K562 (cell line): Measurements from ENCODE around the gene SENP3. TPM values are rescaled to one million over a fixed set of nuclear protein-coding genes. Genes with fewer than 3 reads are reported as not detected.

Experiments used
- ARID1B ChIP-seq: fragments of 450-650 bp; IDR thresholded peaks from 2 replicates; pipeline ENCODE4 v1.6.1; 2016; ENCODE audit warnings: antibody characterized with exemption, mild to moderate bottlenecking, inconsistent platforms
- ASH1L ChIP-seq: fragments of 450-650 bp; IDR thresholded peaks from 2 replicates; pipeline ENCODE4 v1.6.1; 2018; ENCODE audit warnings: borderline replicate concordance, mild to moderate bottlenecking, low read depth; ENCODE audit not compliant: partially characterized antibody
- DLX4 ChIP-seq: fragments of 250-450 bp; sonication (Bioruptor Pico); IDR thresholded peaks from 2 replicates; pipeline ENCODE4 v1.6.1; 2021; ENCODE audit warnings: mild to moderate bottlenecking
- ETV1 ChIP-seq: fragments of 450-650 bp; conservative IDR thresholded peaks from 2 replicates; pipeline ENCODE4 v1.6.1; 2016; ENCODE audit warnings: missing genetic modification characterization, control low read depth, low read depth, missing compliant biosample characterization
- FOS ChIP-seq: IDR thresholded peaks from 3 replicates; pipeline ENCODE4 v1.6.1; 2011; ENCODE audit not compliant: insufficient read length; ENCODE audit errors: extremely low read depth
- GATA2 ChIP-seq: sonication (generic); formaldehyde crosslinking; IDR thresholded peaks from 2 replicates; pipeline ENCODE4 v1.4.0; 2020; ENCODE audit warnings: mild to moderate bottlenecking, missing genetic modification reagents
- HDAC8 ChIP-seq: fragments of 450-650 bp; IDR thresholded peaks from 2 replicates; pipeline ENCODE4 v1.6.1; 2016; ENCODE audit warnings: mild to moderate bottlenecking, missing genetic modification characterization, moderate library complexity, missing compliant biosample characterization
- MYC ChIP-seq, 2 experiments: fragments of 250-450 bp in 1 of 2; sonication (Bioruptor Pico) in 1 of 2; IDR thresholded peaks; 2 replicates each; pipeline versions ENCODE4 v1.5.1 to v1.6.1; 2012 to 2021; ENCODE audit warnings: low read depth in 2 of 2, borderline replicate concordance in 1 of 2, improper control_type of control experiment in 1 of 2, low read length in 1 of 2, mild to moderate bottlenecking in 1 of 2, moderate library complexity in 1 of 2
- NR1H2 ChIP-seq: sonication (generic); formaldehyde crosslinking; IDR thresholded peaks from 2 replicates; pipeline ENCODE4 v1.4.0; 2020; ENCODE audit warnings: mild to moderate bottlenecking, missing genetic modification reagents
- RREB1 ChIP-seq: fragments of 250-450 bp; sonication (Bioruptor Pico); IDR thresholded peaks from 2 replicates; pipeline ENCODE4 v1.4.0; 2020
- ZNF764 ChIP-seq: fragments of 250-450 bp; sonication (Bioruptor Pico); IDR thresholded peaks from 2 replicates; pipeline ENCODE4 v1.4.0; 2020; ENCODE audit warnings: low read depth, mild to moderate bottlenecking, moderate library complexity
- polyA plus RNA-seq, 8 experiments: library from polyadenylated mRNA; depleted of rRNA in 4 of 8; stranded (reverse) in 5 of 8; unstranded in 3 of 8; fragments of >200 nt; fragmentation: Nextera tagmentation in 2 of 8; fragmentation: Illumina TruSeq in 1 of 8; extraction: Ambion mirVana in 2 of 8; extraction: Trizol in 1 of 8; gene quantifications; 2 replicates each; pipeline versions ENCODE4 v1.2.1 to v1.2.3, GENCODE V29; 2011 to 2014; ENCODE audit warnings: inconsistent platforms in 1 of 8, missing spikeins in 1 of 8
- total RNA-seq, 7 experiments: library from RNA; depleted of rRNA in 6 of 7; stranded (reverse); fragments of >200 nt in 6 of 7; fragmentation: Illumina TruSeq in 2 of 7; extraction: Trizol in 2 of 7; gene quantifications; 2 replicates each; pipeline versions ENCODE4 v1.2.1 to v1.2.3, GENCODE V29; 2011 to 2021; ENCODE audit warnings: low replicate concordance in 1 of 7
- TF ChIP-seq, protein P1 (sequence below): fragments of 450-650 bp; IDR thresholded peaks from 2 replicates; pipeline ENCODE4 v1.6.1; 2016; ENCODE audit warnings: low read depth

Gene SENP3
- total and polyA plus RNA-seq, 9 of the 15 experiments (the other 6 are each of a cell fraction or from before 2014, with no cell fraction given): 0.63 to 102 (median 78.8) TPM

- TF ChIP-seq, protein P1, sequence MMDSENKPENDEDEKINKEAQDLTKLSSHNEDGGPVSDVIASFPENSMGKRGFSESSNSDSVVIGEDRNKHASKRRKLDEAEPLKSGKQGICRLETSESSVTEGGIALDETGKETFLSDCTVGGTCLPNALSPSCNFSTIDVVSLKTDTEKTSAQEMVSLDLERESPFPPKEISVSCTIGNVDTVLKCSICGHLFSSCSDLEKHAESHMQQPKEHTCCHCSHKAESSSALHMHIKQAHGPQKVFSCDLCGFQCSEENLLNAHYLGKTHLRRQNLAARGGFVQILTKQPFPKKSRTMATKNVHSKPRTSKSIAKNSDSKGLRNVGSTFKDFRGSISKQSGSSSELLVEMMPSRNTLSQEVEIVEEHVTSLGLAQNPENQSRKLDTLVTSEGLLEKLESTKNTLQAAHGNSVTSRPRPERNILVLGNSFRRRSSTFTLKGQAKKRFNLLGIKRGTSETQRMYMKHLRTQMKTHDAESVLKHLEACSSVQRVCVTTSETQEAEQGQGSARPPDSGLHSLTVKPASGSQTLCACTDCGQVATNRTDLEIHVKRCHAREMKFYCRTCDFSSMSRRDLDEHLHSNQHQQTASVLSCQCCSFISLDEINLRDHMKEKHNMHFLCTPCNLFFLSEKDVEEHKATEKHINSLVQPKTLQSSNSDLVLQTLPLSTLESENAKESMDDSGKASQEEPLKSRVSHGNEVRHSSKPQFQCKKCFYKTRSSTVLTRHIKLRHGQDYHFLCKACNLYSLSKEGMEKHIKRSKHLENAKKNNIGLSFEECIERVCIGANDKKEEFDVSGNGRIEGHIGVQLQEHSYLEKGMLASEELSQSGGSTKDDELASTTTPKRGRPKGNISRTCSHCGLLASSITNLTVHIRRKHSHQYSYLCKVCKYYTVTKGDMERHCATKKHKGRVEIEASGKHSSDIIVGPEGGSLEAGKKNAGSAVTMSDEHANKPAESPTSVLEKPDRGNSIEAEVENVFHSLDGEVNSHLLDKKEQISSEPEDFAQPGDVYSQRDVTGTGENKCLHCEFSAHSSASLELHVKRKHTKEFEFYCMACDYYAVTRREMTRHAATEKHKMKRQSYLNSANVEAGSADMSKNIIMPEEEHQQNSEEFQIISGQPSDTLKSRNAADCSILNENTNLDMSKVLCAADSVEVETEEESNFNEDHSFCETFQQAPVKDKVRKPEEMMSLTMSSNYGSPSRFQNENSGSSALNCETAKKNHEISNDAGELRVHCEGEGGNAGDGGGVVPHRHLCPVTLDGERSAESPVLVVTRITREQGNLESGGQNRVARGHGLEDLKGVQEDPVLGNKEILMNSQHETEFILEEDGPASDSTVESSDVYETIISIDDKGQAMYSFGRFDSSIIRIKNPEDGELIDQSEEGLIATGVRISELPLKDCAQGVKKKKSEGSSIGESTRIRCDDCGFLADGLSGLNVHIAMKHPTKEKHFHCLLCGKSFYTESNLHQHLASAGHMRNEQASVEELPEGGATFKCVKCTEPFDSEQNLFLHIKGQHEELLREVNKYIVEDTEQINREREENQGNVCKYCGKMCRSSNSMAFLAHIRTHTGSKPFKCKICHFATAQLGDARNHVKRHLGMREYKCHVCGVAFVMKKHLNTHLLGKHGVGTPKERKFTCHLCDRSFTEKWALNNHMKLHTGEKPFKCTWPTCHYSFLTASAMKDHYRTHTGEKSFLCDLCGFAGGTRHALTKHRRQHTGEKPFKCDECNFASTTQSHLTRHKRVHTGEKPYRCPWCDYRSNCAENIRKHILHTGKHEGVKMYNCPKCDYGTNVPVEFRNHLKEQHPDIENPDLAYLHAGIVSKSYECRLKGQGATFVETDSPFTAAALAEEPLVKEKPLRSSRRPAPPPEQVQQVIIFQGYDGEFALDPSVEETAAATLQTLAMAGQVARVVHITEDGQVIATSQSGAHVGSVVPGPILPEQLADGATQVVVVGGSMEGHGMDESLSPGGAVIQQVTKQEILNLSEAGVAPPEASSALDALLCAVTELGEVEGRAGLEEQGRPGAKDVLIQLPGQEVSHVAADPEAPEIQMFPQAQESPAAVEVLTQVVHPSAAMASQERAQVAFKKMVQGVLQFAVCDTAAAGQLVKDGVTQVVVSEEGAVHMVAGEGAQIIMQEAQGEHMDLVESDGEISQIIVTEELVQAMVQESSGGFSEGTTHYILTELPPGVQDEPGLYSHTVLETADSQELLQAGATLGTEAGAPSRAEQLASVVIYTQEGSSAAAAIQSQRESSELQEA: no peak
- no peak for TF ChIP-seq HDAC8
- no peak for TF ChIP-seq GATA2 (CRISPR knock-in tag)
- TF ChIP-seq ZNF764 (CRISPR knock-in tag): no peak
- TF ChIP-seq ETV1: no peak
- peak; percentile 95 for TF ChIP-seq ASH1L
- no peak for TF ChIP-seq RREB1 (CRISPR knock-in tag)
- TF ChIP-seq ARID1B: 0 out of 2 replicates have a peak, but pooled peaks have one; percentile 10
- TF ChIP-seq DLX4 (CRISPR knock-in tag): 0 out of 2 replicates have a peak, but pooled peaks have one; percentile 34
- TF ChIP-seq NR1H2 (CRISPR knock-in tag): no peak
- no peak for TF ChIP-seq MYC (IDR thresholded peaks at IDR 0.05; ENCODE audit: low read depth, low read length)
- 0 out of 2 replicates have a peak, but pooled peaks have one; percentile 11 for TF ChIP-seq MYC (CRISPR knock-in tag; IDR thresholded peaks at IDR 0.05; ENCODE audit: borderline replicate concordance, low read depth)
- peak; percentile 97 for TF ChIP-seq FOS
Observed at GRCh38 chr17:7572588-7573323, 11.0 kb downstream of the SENP3 start (continued).
